NCI-H2029 treated with DMSO at 0.1 percent for 48 hours (cell line): Measurements from ENCODE around the gene ZFP30.
A peak's percentile ranks its signal among the peaks of the same experiment; 100 is the strongest.
"Not testable (repeated sequence)": the region's sequence is repeated elsewhere in the genome, so short reads cannot be mapped to it uniquely, and the experiment has no call there.

Experiments used
- DNase-seq: peaks from one replicate; lab custom pipeline; 2025; lab: John Stamatoyannopoulos, UW

Gene ZFP30

DNA sequence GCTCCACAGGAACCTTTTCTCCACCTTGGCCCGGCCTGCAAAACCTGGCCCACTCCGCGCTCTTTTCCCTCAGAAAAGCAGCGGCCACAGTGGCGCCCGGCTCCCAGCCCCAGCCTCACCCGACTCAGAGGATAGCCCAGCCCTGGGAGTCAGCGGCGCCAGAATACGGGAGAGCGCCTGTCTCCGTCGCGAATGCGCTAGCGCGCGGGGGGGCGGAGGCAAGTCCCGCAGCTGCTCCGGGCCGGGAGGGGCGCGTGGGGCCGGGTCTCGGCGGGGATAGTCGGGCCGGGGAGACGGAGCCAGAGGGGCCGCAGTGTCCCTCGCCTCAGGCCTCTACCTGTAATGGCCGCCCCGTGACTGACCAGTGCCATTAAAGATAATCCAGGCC lies at the start of gene ZFP30:
TSS of gene ZFP30 (minus strand) at position 165 of the 388 bp plus-strand sequence. CDS start 7,643 bp downstream, outside the sequence.
- peak; percentile 61 for DNase-seq

DNA sequence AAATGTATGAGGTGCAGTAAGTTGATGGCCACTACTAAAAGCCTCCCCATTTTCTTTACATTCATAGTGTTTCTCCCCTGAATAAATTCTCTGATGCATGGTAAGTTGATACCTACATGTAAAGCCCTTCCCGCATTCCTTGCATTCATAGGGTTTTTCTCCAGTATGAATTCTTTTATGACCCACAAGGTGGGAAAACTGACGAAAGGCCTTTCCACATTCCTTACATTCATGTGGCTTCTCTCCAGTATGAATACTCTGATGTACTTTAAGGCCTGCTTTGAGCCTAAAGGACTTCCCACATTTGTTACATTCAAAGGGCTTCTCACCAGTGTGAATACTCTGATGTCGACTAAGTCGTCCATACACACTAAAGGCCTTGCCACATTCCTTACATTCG lies 43.8 kb upstream of the ZFP30 start:
- DNase-seq, result no peak

DNA sequence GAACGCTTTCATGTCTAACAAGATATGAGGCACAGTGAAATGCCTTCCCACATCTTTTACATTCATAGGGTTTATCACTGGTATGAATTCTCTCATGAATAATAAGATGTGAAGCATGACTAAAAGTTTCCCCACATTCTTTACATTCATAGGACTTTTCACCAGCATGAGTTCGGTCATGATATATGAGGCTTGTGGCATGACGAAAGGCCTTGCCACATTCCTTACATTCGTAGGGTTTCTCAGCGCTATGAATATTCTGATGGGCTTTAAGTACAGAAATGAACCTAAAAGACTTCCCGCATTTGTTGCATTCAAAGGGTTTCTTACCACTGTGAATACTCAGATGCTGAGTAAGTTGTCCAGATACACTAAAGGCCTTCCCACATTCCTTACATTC lies 43.0 kb upstream of the ZFP30 start:
- DNase-seq, result no peak

DNA sequence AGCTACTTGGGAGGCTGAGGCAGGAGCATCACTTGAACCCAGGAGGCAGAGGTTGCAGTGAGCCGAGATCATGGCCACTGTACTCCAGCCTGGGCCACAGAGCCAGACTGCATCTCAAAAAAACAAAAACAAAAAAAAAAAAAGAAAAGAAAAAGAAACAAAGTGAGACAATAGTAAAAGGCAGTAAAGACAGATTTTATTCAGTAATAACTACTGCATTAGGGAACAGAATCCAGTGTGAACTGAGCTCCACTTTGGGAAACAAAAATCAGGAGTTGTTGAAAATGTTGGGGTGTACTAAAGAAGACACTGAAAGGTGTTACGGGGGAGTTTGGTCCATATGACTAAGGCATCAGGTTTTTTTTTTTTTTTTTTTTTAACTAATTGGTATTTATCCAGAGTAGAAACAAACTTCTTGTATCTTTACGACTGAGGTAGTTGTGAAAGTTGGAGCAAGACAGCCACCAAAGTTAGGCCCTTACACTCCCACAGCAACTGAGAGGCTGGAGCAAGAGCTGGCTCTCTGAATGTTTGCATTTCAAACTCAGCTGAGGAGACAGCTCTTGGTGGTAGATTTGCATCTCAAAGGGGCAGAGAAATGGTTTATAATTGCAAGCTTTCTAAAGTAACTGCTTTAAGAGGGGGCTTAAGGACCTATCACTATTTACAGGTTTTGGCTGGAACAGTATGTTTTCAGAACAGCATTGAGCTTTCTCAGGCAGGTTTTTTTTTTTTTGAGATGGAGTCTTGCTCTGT lies 40.1 kb upstream of the ZFP30 start:
- DNase-seq, result no peak

DNA sequence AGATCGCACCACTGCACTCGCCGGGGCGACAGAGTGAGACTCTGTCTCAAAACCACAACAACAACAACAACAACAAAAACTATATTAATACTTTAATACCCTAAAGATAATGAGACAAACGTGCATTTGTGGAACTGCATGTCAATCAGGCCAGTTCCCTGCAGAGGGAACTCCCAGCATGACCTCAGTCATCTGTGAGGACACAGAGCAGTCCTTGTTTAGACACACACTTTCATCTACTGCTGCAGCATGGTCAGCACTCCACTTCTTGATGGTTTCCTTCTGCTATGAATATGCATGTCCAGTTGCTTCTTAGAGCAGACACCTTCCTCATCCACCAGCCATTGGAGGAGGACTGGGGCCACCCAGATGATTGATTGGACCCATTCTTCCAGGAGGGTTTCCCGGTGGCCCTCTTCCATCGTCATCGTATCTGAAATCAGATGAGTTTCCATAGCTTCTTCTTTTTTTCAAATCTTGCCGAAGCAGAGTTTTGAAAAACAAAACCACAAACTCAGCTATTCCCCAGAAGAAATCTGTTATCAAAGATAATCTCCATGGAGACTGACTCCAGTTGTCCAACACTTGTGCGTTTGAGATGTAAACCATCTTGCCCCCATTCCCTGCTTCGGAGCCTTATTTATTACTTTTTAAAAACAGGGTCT lies 37.8 kb upstream of the ZFP30 start:
- no peak for DNase-seq

DNA sequence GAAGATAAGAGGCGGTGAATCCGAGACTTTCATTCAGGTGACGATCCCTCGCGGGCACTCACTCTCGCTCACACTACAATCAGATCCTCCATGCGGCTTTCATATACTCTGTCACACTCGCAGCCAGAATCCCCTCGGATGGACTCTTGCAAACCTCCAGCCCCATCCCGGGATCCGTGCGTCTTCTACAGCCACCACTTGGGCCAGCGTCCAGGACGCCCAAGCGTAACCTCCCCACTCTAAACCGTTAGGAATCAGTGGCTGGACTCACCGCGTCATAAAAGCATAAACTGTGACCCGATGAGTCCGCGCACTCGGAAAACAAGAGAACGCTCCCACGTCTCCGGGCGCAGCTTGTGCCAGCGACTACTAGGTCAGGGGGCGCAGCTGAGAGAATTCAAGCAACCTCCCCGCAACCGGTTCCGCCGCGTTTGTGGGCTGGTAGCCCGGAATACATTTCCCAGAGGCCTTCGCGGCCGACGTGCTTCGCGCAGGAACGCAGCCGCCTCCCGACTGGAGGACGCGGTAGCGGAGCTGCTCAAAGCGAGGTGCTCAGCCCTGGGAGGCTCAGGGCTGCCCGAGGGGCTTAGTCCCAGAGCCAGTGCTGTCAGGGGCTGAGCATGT lies 36.7 kb upstream of the ZFP30 start:
- DNase-seq, result peak; percentile 44

DNA sequence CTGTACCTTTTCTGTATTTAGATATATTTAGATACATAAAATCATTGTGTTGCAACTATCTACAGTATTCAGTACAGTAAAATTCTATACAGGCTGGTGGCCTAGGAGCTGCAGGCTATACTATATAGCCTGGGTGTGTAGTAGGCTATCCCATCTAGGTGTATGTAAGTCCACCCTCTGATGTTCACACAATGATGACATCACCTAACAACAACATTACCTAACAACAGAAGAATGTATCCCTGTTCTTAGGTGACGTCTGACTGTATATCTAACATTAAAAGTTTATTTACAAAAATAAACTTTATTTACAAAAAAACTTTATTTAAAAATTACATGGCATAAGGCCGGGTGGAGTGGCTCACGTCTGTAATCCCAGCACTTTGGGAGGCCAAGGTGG lies 28.3 kb upstream of the ZFP30 start:
- DNase-seq, result no peak

DNA sequence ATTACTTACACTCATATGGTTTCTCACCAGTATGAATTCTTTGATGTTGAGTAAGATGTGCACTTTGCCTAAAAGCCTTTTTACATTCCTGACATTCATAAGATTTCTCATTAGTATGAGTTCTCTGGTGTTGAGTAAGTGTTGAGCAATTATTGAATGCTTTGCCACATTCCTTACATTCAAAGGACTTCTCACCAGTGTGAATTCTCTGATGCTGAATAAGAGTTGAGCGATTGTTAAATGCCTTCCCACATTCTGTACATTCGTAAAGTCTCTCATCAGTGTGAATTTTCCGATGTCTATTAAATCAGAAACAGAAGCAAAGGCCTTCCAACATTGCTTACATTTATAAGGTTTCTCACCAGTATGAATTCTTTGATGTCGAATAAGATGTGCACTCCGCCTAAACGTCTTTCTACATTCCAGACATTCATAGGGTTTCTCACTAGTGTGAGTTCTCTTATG lies 14.2 kb upstream of the ZFP30 start:
- DNase-seq, result no peak

DNA sequence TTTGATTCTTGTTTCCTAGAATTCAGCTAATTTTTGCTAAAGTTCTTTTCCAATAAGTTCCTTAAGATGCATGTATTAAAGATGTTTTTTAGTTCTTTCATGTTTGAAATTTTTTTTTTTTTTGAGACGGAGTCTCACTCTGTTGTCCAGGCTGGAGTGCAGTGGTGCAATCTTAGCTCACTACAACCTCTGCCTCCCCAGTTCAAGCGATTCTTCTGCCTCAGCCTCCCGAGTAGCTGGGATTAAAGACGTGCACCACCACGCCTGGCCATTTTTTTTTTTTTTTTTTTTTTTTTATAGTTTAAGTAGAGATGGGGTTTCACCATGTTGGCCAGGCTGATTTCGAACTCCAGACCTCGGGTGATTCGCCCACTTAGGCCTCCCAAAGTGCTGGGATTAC lies 1.9 kb upstream of the ZFP30 start:
- not testable (repeated sequence) for DNase-seq

DNA sequence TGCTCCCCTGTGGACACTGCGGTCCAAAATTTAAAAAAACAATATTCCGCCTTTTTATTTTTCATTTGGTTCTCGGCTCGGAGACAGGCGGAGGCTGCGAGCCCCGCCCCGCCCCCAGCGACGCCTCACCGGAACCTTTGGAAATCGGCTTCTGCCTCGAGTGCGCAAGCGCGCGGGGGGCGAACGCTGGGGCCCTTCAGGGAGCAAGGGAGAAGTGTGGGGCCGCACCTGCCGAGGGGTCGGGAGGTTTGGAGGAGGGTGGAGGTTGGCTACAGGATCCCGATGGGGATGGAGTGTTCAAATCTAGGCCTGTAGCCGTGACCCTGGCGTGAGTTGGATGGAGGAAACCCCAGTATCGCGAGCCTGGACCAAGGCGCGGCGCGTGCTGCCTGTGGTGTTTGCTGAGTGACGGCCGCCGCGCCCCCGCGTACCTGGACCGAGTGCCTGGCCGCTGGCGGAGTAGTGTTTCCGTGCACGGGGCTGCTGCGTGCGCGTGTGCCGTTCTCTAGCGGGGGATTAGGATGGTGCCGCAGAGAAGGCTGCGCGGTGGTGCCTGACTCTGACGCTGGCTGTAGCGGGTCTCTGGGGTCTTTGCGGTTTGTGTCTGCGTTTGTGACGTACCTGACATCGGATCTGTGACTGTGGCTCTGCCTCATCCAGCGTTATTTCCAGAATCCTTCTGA lies 565 bp upstream of the ZFP30 start:
- DNase-seq, result peak; percentile 88

DNA sequence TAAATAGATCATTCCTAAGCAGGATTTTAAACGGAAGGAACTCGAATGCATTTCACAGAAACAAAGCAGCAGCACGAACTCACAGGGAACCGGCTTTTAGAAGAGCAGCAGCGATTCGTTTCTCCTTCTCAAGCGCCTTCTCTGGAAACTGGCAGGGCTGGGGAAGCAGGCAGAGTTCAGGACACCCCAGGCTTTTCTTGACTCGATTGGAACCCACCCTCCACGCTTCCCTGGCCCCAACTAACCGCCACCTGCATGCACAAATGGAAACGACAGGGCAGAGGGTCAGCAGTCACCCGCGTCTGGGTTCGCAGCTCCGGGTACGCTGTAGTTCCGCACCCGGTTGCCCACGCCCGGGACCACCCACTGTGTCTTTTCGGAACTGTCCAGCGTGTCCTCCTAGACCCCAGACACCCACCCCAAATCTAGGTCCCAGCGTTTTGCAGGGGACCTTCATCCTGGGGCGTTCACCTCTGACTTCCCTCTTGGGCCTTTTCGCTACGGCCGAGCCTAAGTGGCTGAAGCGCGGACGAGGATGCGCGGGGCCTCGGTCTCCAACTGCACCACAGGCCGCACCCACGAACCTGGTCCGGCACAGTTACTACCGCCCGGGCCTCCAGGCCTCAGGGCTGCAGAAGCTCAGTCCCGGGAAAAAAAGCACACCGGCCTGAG lies 500 bp downstream of the ZFP30 start:
- no peak for DNase-seq

DNA sequence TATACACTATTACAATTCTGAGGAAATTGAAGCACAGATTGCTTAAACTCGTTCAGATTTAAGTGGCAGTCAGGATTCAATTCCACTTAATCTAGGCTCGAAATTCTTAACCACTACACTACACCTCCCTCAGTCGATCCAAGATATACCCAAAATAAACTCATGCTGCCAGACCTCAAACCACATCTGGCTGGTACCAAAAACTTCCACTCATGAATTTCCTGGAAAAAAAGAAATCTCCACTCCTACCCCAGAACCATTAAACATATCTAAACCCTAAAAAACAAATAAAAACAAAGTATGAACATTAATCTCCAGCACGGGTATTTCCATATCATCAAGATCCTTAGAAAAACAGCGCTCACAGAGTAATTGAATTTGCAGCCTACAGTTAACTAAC lies 1.1 kb downstream of the ZFP30 start:
- no peak for DNase-seq

DNA sequence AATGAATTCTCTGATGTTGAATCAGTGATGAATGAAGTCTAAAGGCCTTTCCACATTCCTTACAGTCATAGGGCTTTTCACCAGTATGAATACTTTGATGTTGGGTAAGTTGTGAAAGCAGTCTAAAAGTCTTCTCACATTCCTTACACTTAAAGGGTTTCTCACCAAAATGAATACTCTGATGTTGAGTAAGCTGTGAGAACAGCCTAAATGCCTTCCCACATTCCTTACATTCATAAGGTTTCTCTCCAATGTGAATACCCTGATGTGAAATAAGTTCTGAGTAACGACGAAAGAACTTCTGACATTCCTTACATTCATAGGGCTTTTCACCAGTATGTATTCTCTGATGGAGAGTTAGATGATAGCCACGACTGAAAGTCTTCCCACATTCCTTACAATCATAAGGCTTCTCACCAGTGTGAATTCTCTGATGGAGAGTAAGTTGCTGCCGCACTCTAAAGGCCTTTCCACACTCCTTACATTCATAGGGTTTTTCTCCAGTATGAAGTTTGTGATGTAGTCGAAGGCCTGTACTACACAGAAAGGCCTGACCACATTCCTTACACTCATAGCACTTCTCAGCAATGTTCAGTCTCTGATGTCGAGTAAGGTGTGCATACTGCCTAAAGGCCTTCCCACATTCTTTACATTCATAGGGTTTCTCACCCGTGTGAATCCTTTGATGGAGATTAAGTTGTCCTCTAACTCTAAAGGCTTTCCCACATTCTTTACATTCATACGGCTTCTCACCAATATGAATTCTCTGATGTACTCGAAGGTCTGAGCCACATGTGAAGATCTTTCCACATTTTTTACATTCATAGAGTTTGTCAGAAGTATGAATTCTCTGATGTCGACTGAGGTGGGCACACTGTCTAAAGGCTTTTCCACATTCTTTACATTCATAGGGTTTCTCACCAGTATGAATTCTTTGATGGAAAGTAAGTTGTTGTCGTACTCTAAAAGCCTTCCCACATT lies 19.9 kb downstream of the ZFP30 start:
- no peak for DNase-seq

DNA sequence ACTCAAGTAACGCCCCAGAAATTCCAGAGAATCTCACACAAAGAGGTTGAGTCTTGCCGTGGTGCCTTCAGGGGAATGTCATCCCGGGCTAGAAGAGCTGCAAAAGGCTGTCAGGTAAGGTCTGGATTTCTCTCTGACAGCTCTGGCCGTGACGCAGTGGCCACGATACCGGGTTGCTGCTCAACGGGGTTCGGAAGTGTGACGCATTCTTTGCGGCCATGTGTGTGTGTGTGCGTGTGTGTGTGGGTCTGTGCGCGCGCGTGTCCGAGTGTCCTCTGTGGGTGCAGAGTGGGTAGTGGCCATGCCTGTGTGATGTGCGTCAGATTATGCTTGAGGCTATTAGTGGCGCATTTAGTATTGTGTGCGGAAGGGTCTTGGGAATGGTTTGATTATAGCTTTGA lies 60.3 kb downstream of the ZFP30 start:
- DNase-seq, result no peak

DNA sequence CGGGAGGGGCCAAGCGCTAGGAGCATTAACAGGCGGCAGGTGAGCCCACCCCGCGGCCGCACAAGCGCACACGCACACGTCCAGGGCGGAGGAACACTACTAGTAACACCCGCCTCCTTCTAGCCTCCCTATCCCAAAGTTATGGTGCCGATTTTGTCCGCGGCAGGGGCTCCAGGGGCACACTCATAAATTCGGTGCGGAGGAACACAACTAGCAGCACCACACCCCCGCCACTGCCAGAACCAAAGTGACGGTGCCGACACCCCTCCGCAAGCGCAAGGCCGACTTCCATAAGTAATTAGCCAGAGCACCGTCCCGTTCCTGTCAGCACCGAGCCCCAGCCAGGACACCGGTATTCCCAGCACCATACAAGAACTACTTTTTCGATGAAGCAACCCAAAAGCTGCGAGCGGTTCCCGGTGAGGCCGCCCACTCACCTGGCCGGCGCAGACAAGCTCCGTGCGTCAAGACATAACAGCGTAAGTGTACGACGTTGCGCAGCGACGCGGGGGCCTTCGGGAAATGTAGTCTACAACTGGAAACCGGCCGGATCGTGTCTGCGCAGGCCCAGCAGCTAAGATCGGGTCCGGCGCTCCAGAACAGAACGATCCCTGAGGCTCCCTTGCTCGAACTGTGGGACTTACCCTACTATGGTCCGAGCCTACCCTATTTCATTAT lies 60.8 kb downstream of the ZFP30 start, which contains the start of the genes ZNF540 and ZNF571:
TSS of gene ZNF540 (plus strand) at position 573 of the 678 bp plus-strand sequence. CDS start 3,572 bp downstream, outside the sequence.
TSS of gene ZNF571 (minus strand) at position 489 of the 678 bp plus-strand sequence. CDS start 8,116 bp downstream, outside the sequence.
- DNase-seq, result peak; percentile 86

DNA sequence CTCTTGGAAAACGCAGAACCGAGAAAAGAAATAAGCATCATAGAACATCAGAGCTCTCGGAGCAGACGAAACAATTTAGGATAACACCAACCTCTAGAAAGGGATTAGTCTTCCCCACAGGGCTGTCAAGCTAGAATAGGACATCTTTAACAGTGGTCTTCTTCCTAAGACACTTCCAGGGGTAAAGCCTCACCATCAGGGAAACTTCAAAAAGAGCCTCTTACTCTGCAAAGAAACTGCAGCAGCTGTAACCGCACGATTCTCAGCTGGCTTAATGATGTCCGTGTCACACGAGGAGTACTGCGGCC lies 61.3 kb downstream of the ZFP30 start:
- DNase-seq, result no peak

DNA sequence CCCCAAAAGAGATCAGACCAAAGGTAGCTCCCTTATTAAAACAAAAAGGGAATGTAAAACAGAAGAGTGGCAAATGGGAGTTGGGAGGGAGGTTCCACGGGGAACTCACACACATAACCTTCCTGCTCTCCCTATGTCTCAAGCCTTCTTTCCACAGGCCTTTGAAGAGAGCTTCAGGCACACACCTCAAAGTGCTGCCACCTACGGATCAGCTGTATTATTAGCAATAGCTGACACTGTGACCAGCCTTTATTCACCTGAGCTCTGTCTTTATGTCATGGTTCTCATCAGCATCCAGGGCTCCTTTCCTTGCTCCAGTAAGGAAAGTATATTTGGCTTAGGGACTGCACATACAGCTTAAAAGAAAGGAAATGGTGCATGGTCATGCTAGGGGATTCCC lies 71.9 kb downstream of the ZFP30 start:
- no peak for DNase-seq

DNA sequence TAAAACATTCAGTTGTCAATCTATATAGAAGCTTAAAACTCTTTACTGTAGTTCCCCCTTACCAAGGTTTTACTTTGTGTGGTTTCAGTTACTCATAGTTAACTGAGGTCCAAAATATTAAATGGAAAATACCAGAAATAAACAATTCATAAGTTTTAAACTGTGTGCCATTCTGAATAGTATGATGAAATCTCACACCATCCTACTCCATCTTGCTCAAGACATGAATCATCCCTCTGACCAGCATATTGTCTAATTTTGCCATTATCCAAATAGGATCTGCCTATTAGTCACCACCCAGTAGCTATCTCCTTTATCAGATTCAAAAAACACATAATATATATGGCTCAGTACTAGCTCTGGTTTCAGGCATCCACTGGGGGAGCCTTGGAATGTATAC lies 83.1 kb downstream of the ZFP30 start:
- no peak for DNase-seq

DNA sequence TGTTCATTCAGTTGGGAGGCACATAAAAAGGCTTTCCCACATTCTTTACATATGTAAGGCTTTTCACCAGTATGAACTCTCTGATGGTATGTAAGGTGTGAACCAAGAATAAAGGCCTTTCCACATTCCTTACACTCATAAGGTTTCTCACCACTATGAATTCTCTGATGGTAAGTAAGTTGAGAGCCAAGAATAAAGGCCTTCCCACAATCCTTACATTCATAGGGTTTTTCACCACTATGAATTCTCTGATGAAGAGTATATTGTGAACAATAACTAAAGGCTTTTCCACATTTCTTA lies 89.9 kb downstream of the ZFP30 start:
- no peak for DNase-seq

DNA sequence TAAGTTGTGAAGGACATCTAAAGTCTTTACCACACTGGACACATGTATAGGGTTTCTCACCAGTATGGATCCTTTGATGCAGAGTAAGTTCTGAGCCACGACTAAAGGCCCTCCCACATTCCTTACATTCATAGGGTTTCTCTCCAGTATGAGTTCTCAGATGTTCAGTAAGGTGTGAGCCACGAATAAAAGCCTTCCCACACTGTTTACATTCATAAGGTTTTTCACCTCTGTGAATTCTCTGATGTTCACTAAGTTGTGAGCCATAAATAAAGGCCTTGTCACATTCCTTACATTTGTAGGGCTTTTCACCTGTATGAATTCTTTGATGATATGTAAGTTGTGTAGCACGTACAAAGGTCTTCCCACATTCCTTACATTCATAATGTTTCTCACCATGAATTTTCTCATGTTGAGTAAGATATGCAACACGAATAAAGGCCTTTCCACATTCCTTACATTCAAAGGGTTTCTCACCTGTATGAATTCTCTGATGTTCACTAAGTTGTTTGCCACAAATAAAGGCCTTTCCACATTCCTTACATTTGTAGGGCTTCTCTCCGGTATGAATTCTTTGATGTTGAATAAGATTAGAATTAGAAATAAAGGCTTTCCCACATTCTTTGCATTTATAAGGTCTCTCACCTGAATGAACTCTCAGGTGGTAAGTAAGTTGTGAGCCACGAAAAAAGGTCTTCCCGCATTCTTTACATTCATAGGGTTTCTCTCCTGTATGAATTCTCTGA lies 90.5 kb downstream of the ZFP30 start:
- no peak for DNase-seq
